Measurements from ENCODE around the gene AGBL1. TPM values are rescaled to one million over a fixed set of nuclear protein-coding genes. Genes with fewer than 3 reads are reported as not detected.

Gene AGBL1
- total RNA-seq, 1 experiment from 2014 or later: not detected

- Histone ChIP-seq H3K4me1 (no peaks in the 10 kb centered on the region), H3K36me3 (ENCODE audit: control insufficient read depth, insufficient read depth, low read length) (no peaks in the 10 kb centered on the region), H3K4me3 (ENCODE audit: low read depth, low read length) (no peak overlapping the region), H3K9me3 (no peaks in the 10 kb centered on the region), H3K27me3 (replicated peaks; ENCODE audit: control insufficient read depth, insufficient read depth, low read length) (no peaks in the 10 kb centered on the region)
- Mint-ChIP-seq H3K27me3 (ENCODE audit: insufficient read depth, unreplicated experiment) (peaks cover 2% of the 10 kb centered on the region), H3K4me3 (ENCODE audit: unreplicated experiment) (no peak overlapping the region), H3K9me3 (ENCODE audit: unreplicated experiment) (peaks cover 18% of the 10 kb centered on the region), H3K36me3 (ENCODE audit: insufficient read depth, unreplicated experiment) (no peaks in the 10 kb centered on the region), H3K4me1 (ENCODE audit: low read depth, unreplicated experiment) (peaks cover 7% of the 10 kb centered on the region), H3K27ac (ENCODE audit: unreplicated experiment) (no peak overlapping the region)
- ChIA-PET CTCF (no interaction called here), POLR2A (no interaction called here)
- TF ChIP-seq CTCF (IDR thresholded peaks at IDR 0.05; ENCODE audit: insufficient read depth in 1 of 2, low read depth in 1 of 2, low read length in 1 of 2, severe bottlenecking in 1 of 2, unreplicated experiment in 1 of 2): no peak
- no peak for DNase-seq
- intact Hi-C loops (cut with micrococcal nuclease; ENCODE audit: unreplicated experiment): no loop called here
- BruUV-seq (replicated peaks): no TSS peak
Observed at GRCh38 chr15:86322629-86323028, 243.0 kb downstream of the AGBL1 start.

GRCh38 chr15:86327230-86327865 lies 247.7 kb downstream of the AGBL1 start:
- H3K9me3 Mint-ChIP-seq (ENCODE audit: unreplicated experiment): peaks cover 10% of the 10 kb centered on the region
- Histone ChIP-seq H3K4me1 (no peaks in the 10 kb centered on the region), H3K27me3 (replicated peaks; ENCODE audit: control insufficient read depth, insufficient read depth, low read length) (no peaks in the 10 kb centered on the region), H3K4me3 (ENCODE audit: low read depth, low read length) (no peak overlapping the region), H3K36me3 (ENCODE audit: control insufficient read depth, insufficient read depth, low read length) (no peaks in the 10 kb centered on the region), H3K9me3 (no peaks in the 10 kb centered on the region)
- intact Hi-C loops (cut with micrococcal nuclease; ENCODE audit: unreplicated experiment): no loop called here
- no peak overlapping the region for H3K4me3 Mint-ChIP-seq (ENCODE audit: unreplicated experiment)
- peaks cover 2% of the 10 kb centered on the region for H3K27me3 Mint-ChIP-seq (ENCODE audit: insufficient read depth, unreplicated experiment)
- no peak overlapping the region for H3K27ac Mint-ChIP-seq (ENCODE audit: unreplicated experiment)
- peaks cover 7% of the 10 kb centered on the region for H3K4me1 Mint-ChIP-seq (ENCODE audit: low read depth, unreplicated experiment)
- no peak for TF ChIP-seq CTCF (IDR thresholded peaks at IDR 0.05; ENCODE audit: insufficient read depth in 1 of 2, low read depth in 1 of 2, low read length in 1 of 2, severe bottlenecking in 1 of 2, unreplicated experiment in 1 of 2)
- POLR2A ChIA-PET: no interaction called here
- no TSS peak for BruUV-seq (replicated peaks)
- CTCF ChIA-PET: no interaction called here
- H3K36me3 Mint-ChIP-seq (ENCODE audit: insufficient read depth, unreplicated experiment): no peaks in the 10 kb centered on the region
- DNase-seq: no peak

- POLR2A ChIA-PET: no interaction called here
- Mint-ChIP-seq H3K4me1 (ENCODE audit: low read depth, unreplicated experiment) (peaks cover 7% of the 10 kb centered on the region), H3K27ac (ENCODE audit: unreplicated experiment) (no peak overlapping the region), H3K27me3 (ENCODE audit: insufficient read depth, unreplicated experiment) (peaks cover 2% of the 10 kb centered on the region), H3K36me3 (ENCODE audit: insufficient read depth, unreplicated experiment) (no peaks in the 10 kb centered on the region), H3K4me3 (ENCODE audit: unreplicated experiment) (no peak overlapping the region), H3K9me3 (ENCODE audit: unreplicated experiment) (peaks cover 10% of the 10 kb centered on the region)
- TF ChIP-seq CTCF (IDR thresholded peaks at IDR 0.05; ENCODE audit: insufficient read depth in 1 of 2, low read depth in 1 of 2, low read length in 1 of 2, severe bottlenecking in 1 of 2, unreplicated experiment in 1 of 2): no peak
- H3K27me3 ChIP-seq (replicated peaks; ENCODE audit: control insufficient read depth, insufficient read depth, low read length): no peaks in the 10 kb centered on the region
- H3K9me3 ChIP-seq: no peaks in the 10 kb centered on the region
- CTCF ChIA-PET: no interaction called here
- BruUV-seq (replicated peaks): no TSS peak
- H3K4me3 ChIP-seq (ENCODE audit: low read depth, low read length): no peak overlapping the region
- no peaks in the 10 kb centered on the region for H3K4me1 ChIP-seq
- intact Hi-C loops (cut with micrococcal nuclease; ENCODE audit: unreplicated experiment): no loop called here
- no peaks in the 10 kb centered on the region for H3K36me3 ChIP-seq (ENCODE audit: control insufficient read depth, insufficient read depth, low read length)
- no peak for DNase-seq
Observed at GRCh38 chr15:86328658-86329057, 249.0 kb downstream of the AGBL1 start.
